Measurements from ENCODE around the gene PPEF2. TPM values are rescaled to one million over a fixed set of nuclear protein-coding genes. Genes with fewer than 3 reads are reported as not detected.

Gene PPEF2
- total RNA-seq, 1 experiment from 2014 or later = not detected

GRCh38 chr4:75834095-75834771 is 68.0 kb downstream of the PPEF2 start:
- CTCF ChIA-PET = no interaction called here
- H4K20me1 ChIP-seq (ENCODE audit: insufficient read depth) = no peaks in the 10 kb centered on the region
- intact Hi-C loops (cut with micrococcal nuclease; ENCODE audit: unreplicated experiment) = no loop called here
- no TSS peak for BruUV-seq (replicated peaks)
- H3K9me2 ChIP-seq (ENCODE audit: insufficient read depth) = no peaks in the 10 kb centered on the region
- H3K27ac ChIP-seq = no peak overlapping the region
- POLR2A ChIA-PET (ENCODE audit: unreplicated experiment) = no interaction called here
- no peaks in the 10 kb centered on the region for H3K79me2 ChIP-seq (ENCODE audit: low read depth)
- H3F3A ChIP-seq (ENCODE audit: insufficient read depth, low read depth) = no peaks in the 10 kb centered on the region
- TF ChIP-seq CTCF (conservative IDR thresholded peaks at IDR 0.05) (no peak), EZH2 (IDR thresholded peaks at IDR 0.05; ENCODE audit: low read depth) (no peak)
- H3K36me3 ChIP-seq (ENCODE audit: low read depth) = no peaks in the 10 kb centered on the region
- DNase-seq = no peak
- no peak overlapping the region for H3K4me3 ChIP-seq
- no peaks in the 10 kb centered on the region for H3K9me3 ChIP-seq (ENCODE audit: insufficient read depth, low read depth)
- H3K4me2 ChIP-seq = no peak overlapping the region
- H3K27me3 ChIP-seq (ENCODE audit: insufficient read depth, low read depth) = no peaks in the 10 kb centered on the region
- no peaks in the 10 kb centered on the region for H3K4me1 ChIP-seq (replicated peaks; ENCODE audit: insufficient read depth)
- no peak overlapping the region for H2AFZ ChIP-seq

- Histone ChIP-seq H3K4me2 (no peak overlapping the region), H3K9me2 (ENCODE audit: insufficient read depth) (no peaks in the 10 kb centered on the region), H3F3A (ENCODE audit: insufficient read depth, low read depth) (no peaks in the 10 kb centered on the region), H3K4me3 (no peak overlapping the region), H3K27me3 (ENCODE audit: insufficient read depth, low read depth) (no peaks in the 10 kb centered on the region), H3K79me2 (ENCODE audit: low read depth) (no peaks in the 10 kb centered on the region), H3K4me1 (replicated peaks; ENCODE audit: insufficient read depth) (no peaks in the 10 kb centered on the region), H4K20me1 (ENCODE audit: insufficient read depth) (no peaks in the 10 kb centered on the region), H3K36me3 (ENCODE audit: low read depth) (no peaks in the 10 kb centered on the region), H3K9me3 (ENCODE audit: insufficient read depth, low read depth) (no peaks in the 10 kb centered on the region), H2AFZ (no peak overlapping the region), H3K27ac (no peak overlapping the region)
- no TSS peak for BruUV-seq (replicated peaks)
- DNase-seq = no peak
- POLR2A ChIA-PET (ENCODE audit: unreplicated experiment) = no interaction called here
- intact Hi-C loops (cut with micrococcal nuclease; ENCODE audit: unreplicated experiment) = no loop called here
- TF ChIP-seq CTCF (conservative IDR thresholded peaks at IDR 0.05) (no peak), EZH2 (IDR thresholded peaks at IDR 0.05; ENCODE audit: low read depth) (no peak)
- CTCF ChIA-PET = no interaction called here
These were observed 70.3 kb downstream of the PPEF2 start for GRCh38 chr4:75831856-75832405.

GRCh38 chr4:75830906-75831305 is 71.3 kb downstream of the PPEF2 start:
- H3K79me2 ChIP-seq (ENCODE audit: low read depth) = no peaks in the 10 kb centered on the region
- no peaks in the 10 kb centered on the region for H3K27me3 ChIP-seq (ENCODE audit: insufficient read depth, low read depth)
- no peaks in the 10 kb centered on the region for H3F3A ChIP-seq (ENCODE audit: insufficient read depth, low read depth)
- ChIA-PET CTCF (no interaction called here), POLR2A (ENCODE audit: unreplicated experiment) (no interaction called here)
- no peaks in the 10 kb centered on the region for H3K4me1 ChIP-seq (replicated peaks; ENCODE audit: insufficient read depth)
- no peak overlapping the region for H3K4me2 ChIP-seq
- no peaks in the 10 kb centered on the region for H3K9me2 ChIP-seq (ENCODE audit: insufficient read depth)
- no peaks in the 10 kb centered on the region for H3K9me3 ChIP-seq (ENCODE audit: insufficient read depth, low read depth)
- no peak overlapping the region for H3K27ac ChIP-seq
- no peaks in the 10 kb centered on the region for H3K36me3 ChIP-seq (ENCODE audit: low read depth)
- no TSS peak for BruUV-seq (replicated peaks)
- no peak for DNase-seq
- no peaks in the 10 kb centered on the region for H4K20me1 ChIP-seq (ENCODE audit: insufficient read depth)
- intact Hi-C loops (cut with micrococcal nuclease; ENCODE audit: unreplicated experiment) = no loop called here
- no peak overlapping the region for H3K4me3 ChIP-seq
- TF ChIP-seq EZH2 (IDR thresholded peaks at IDR 0.05; ENCODE audit: low read depth) = no peak
- no peak for TF ChIP-seq CTCF (conservative IDR thresholded peaks at IDR 0.05)
- no peak overlapping the region for H2AFZ ChIP-seq

All from PC-9 (cell line).